ENCODE data around the gene IER2. TPM values are rescaled to one million over a fixed set of nuclear protein-coding genes. Genes with fewer than 3 reads are reported as not detected.

IER2 gene
- total and polyA plus RNA-seq, 9 of the 15 experiments (the other 6 are each of a cell fraction or from before 2014, with no cell fraction given) = 4.5 to 205 (median 23.7) TPM

DNA sequence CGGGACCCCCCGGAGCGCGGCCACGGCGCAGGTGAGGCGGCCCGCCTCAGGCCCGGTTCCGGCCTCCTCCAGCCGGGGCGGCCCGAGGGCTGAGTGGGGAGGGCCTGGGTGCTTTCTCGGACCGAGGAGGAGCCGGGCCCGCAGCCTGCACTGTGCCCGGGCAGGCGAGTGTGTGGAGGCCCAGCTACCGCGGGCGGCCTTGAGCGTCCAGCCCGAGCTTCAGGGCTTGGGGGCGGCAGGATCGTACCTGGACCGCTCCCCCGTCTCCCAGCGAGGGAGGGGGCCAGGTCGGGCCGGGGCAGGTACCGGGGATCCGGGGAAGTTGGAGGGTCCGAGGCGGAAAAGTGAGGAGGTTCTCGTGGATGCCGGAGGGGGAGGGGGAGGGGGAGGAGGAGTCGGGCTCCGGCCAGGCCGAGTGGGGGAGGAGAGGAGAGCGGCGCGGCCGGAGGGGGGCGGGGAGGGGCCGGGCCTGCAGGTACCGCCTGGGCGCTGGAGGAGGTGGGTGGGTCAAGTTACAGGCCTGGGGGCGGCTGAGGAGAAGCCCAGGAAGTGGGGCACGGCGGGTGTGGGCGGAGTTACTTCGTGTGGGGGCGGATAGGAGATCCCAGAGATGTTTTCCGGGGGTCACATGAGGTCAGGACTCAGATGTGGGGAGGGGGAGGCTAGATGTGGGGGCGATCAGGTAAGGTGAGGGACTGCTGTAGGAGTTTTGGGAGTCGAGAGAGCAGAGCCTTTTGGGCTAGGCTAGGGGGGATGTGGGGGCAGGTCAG is 31.6 kb upstream of the IER2 start (continued):
- TF ChIP-seq ZNF124 (CRISPR knock-in tag; IDR thresholded peaks at IDR 0.05) = no peak
- TF ChIP-seq SIX5 (IDR thresholded peaks at IDR 0.05; ENCODE audit: borderline replicate concordance in 1 of 2, insufficient read depth in 1 of 2, low read depth in 1 of 2, low read length in 2 of 2) = no peak
- no peak for TF ChIP-seq FOSL1 (tag; conservative IDR thresholded peaks at IDR 0.05)
- peak; percentile 55; the same call in 1 of the 2 replicates for TF ChIP-seq TFAP4 (CRISPR knock-in tag; IDR thresholded peaks at IDR 0.05; ENCODE audit: borderline replicate concordance)
- TF ChIP-seq SRSF3 (IDR thresholded peaks at IDR 0.05; ENCODE audit: insufficient read depth, low read length) = 0 out of 2 replicates have a peak, but pooled peaks have one; percentile 57
- peak; percentile 68; the same call in 1 of the 2 replicates for TF ChIP-seq ELF4 (CRISPR knock-in tag; IDR thresholded peaks at IDR 0.05)
- no peak for TF ChIP-seq MEIS2 (IDR thresholded peaks at IDR 0.05; ENCODE audit: partially characterized antibody)
- TF ChIP-seq NCOA2 (IDR thresholded peaks at IDR 0.05; ENCODE audit: partially characterized antibody in 2 of 2) = no peak
- TF ChIP-seq JUN (IDR thresholded peaks at IDR 0.05; ENCODE audit: borderline replicate concordance, low read depth, low read length) = no peak
- no peak for TF ChIP-seq JUN (CRISPR knock-in tag; IDR thresholded peaks at IDR 0.05; ENCODE audit: borderline replicate concordance)
- TF ChIP-seq ZNF274 (IDR thresholded peaks at IDR 0.05; ENCODE audit: borderline replicate concordance, low read depth, low read length) = no peak
- no peak for TF ChIP-seq ZNF785 (CRISPR knock-in tag; IDR thresholded peaks at IDR 0.05)
- TF ChIP-seq NONO (IDR thresholded peaks at IDR 0.05; ENCODE audit: low read depth in 2 of 2, low read length in 1 of 2) = no peak
- TF ChIP-seq ZNF609 (CRISPR knock-in tag; IDR thresholded peaks at IDR 0.05; ENCODE audit: borderline replicate concordance) = no peak
- no peak for TF ChIP-seq ZNF518B (CRISPR knock-in tag; IDR thresholded peaks at IDR 0.05)
- TF ChIP-seq HMG20B (CRISPR knock-in tag; IDR thresholded peaks at IDR 0.05) = no peak
- TF ChIP-seq C11orf30 (IDR thresholded peaks at IDR 0.05; ENCODE audit: low read depth) = no peak
- no peak for TF ChIP-seq FOXJ3 (CRISPR knock-in tag; IDR thresholded peaks at IDR 0.05)
